ENCODE measurements around the gene CAPN14. TPM values are rescaled to one million over a fixed set of nuclear protein-coding genes. Genes with fewer than 3 reads are reported as not detected.

Gene CAPN14, protein sequence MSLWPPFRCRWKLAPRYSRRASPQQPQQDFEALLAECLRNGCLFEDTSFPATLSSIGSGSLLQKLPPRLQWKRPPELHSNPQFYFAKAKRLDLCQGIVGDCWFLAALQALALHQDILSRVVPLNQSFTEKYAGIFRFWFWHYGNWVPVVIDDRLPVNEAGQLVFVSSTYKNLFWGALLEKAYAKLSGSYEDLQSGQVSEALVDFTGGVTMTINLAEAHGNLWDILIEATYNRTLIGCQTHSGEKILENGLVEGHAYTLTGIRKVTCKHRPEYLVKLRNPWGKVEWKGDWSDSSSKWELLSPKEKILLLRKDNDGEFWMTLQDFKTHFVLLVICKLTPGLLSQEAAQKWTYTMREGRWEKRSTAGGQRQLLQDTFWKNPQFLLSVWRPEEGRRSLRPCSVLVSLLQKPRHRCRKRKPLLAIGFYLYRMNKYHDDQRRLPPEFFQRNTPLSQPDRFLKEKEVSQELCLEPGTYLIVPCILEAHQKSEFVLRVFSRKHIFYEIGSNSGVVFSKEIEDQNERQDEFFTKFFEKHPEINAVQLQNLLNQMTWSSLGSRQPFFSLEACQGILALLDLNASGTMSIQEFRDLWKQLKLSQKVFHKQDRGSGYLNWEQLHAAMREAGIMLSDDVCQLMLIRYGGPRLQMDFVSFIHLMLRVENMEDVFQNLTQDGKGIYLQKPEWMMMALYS
- 0.08 and 0.11 TPM in 2 replicates for polyA plus RNA-seq (2012; rRNA removed)
- 0.08 and 0.12 TPM in 2 replicates for polyA plus RNA-seq (2012; cell fraction: cytosol; rRNA removed)
- 0.20 and 0.25 TPM in 2 replicates for polyA plus RNA-seq (2012; cell fraction: nucleus; rRNA removed)

DNA sequence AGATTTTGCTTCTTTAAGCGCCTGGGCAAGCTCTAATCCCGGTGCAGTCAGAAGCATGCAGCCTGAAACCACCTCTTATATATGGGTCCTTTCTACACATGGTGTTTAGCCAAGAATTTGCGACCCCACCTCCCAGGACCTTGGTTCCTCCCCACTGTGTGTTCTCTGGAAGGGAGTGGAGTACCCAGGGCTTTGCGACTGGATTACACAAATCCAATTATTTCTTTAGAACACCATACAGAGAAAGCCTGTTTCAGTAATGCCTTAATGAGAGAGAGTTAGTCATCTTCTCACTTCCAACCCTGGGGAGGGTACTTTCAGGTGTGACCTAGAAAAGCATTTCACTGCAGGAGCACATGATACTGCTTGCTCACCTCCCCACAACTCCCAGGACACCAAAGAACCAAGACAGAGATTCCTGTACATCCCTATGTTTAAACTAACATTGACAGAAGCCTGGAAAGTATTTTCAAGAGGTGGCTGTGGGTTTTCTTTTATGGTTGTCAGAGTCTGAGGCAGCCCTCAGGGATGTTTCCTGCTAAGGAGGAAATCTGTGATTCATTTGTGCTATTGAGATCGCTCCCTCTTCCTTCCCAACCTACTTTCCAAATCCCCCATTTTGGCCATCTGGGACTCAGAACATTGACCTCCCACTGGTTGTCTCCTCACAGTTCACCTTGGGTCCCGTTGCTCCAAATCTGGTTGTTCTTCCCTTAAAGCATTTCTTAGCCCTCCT lies at the start of gene CAPN14:
Gene CAPN14 (minus strand): TSS at position 51 of the 736 bp plus-strand sequence. CDS start 12,068 bp downstream, outside the sequence.
- Histone ChIP-seq H4K20me1 (ENCODE audit: insufficient read depth) (no peaks in the 10 kb centered on the region), H3F3A (replicated peaks; ENCODE audit: insufficient read depth) (no peaks in the 10 kb centered on the region), H3K27me3 (ENCODE audit: insufficient read depth) (peaks cover 21% of the 10 kb centered on the region), H3K4me1 (ENCODE audit: control insufficient read depth in 1 of 2, insufficient read depth in 2 of 2, low read depth in 1 of 2, low read length in 1 of 2) (peaks cover 0 to 8% of the 10 kb centered on the region in 2 experiments; a peak in 1 of 4 replicates), H3K9ac (no peak within 1 kb of the TSS), H3K9me3 (no peaks in the 10 kb centered on the region), H3K36me3 (replicated peaks in 1 of 2; ENCODE audit: control insufficient read depth in 1 of 2, insufficient read depth in 2 of 2, low read length in 1 of 2) (no peaks in the 10 kb centered on the region), H3K9me2 (no peaks in the 10 kb centered on the region), H3K79me2 (ENCODE audit: insufficient read depth) (no peaks in the 10 kb centered on the region), H3K4me3 (ENCODE audit: low read depth in 2 of 2, low read length in 1 of 2) (no peak within 1 kb of the TSS), H3K27ac (ENCODE audit: low read depth in 2 of 2, low read length in 1 of 2) (no peak within 1 kb of the TSS), H3K4me2 (no peak within 1 kb of the TSS), H2AFZ (ENCODE audit: low read depth) (no peak within 1 kb of the TSS)
- TF ChIP-seq RFX5 (IDR thresholded peaks at IDR 0.05; ENCODE audit: low read length) (no peak), GATA2 (CRISPR knock-in tag; IDR thresholded peaks at IDR 0.05) (no peak), TCF12 (IDR thresholded peaks at IDR 0.05) (no peak), SIN3A (IDR thresholded peaks at IDR 0.05; ENCODE audit: borderline replicate concordance, low read depth, low read length) (no peak), SMC3 (IDR thresholded peaks at IDR 0.05; ENCODE audit: low read depth, low read length) (no peak), MEF2A (IDR thresholded peaks at IDR 0.05; ENCODE audit: borderline replicate concordance, low read depth) (no peak), POLR2AphosphoS5 (IDR thresholded peaks at IDR 0.05; ENCODE audit: low read depth, low read length) (no peak)
- TF ChIP-seq, protein P1, sequence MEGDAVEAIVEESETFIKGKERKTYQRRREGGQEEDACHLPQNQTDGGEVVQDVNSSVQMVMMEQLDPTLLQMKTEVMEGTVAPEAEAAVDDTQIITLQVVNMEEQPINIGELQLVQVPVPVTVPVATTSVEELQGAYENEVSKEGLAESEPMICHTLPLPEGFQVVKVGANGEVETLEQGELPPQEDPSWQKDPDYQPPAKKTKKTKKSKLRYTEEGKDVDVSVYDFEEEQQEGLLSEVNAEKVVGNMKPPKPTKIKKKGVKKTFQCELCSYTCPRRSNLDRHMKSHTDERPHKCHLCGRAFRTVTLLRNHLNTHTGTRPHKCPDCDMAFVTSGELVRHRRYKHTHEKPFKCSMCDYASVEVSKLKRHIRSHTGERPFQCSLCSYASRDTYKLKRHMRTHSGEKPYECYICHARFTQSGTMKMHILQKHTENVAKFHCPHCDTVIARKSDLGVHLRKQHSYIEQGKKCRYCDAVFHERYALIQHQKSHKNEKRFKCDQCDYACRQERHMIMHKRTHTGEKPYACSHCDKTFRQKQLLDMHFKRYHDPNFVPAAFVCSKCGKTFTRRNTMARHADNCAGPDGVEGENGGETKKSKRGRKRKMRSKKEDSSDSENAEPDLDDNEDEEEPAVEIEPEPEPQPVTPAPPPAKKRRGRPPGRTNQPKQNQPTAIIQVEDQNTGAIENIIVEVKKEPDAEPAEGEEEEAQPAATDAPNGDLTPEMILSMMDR (IDR thresholded peaks at IDR 0.05): no peak
- TF ChIP-seq, protein P2, sequence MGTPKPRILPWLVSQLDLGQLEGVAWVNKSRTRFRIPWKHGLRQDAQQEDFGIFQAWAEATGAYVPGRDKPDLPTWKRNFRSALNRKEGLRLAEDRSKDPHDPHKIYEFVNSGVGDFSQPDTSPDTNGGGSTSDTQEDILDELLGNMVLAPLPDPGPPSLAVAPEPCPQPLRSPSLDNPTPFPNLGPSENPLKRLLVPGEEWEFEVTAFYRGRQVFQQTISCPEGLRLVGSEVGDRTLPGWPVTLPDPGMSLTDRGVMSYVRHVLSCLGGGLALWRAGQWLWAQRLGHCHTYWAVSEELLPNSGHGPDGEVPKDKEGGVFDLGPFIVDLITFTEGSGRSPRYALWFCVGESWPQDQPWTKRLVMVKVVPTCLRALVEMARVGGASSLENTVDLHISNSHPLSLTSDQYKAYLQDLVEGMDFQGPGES (IDR thresholded peaks at IDR 0.05; ENCODE audit: low read depth, low read length): no peak
- TF ChIP-seq, protein P3, sequence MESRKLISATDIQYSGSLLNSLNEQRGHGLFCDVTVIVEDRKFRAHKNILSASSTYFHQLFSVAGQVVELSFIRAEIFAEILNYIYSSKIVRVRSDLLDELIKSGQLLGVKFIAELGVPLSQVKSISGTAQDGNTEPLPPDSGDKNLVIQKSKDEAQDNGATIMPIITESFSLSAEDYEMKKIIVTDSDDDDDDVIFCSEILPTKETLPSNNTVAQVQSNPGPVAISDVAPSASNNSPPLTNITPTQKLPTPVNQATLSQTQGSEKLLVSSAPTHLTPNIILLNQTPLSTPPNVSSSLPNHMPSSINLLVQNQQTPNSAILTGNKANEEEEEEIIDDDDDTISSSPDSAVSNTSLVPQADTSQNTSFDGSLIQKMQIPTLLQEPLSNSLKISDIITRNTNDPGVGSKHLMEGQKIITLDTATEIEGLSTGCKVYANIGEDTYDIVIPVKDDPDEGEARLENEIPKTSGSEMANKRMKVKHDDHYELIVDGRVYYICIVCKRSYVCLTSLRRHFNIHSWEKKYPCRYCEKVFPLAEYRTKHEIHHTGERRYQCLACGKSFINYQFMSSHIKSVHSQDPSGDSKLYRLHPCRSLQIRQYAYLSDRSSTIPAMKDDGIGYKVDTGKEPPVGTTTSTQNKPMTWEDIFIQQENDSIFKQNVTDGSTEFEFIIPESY (IDR thresholded peaks at IDR 0.05; ENCODE audit: borderline replicate concordance, low read depth): no peak
- CTCF ChIA-PET: interaction anchor here (1.0 to 1.7 kb wide), 3 partner anchors 16 to 79 kb away, joined by 4 to 12 read pairs (median 5); partner anchors contain the start of genes EHD3 and GALNT14
- POLR2A ChIA-PET: no interaction called here
- DNase-seq: no peak
- 56% methylated on average over 6 of the region's 6 CpGs for WGBS (ENCODE audit: low lambda C conversion rate)
